Tibial artery (tissue), 4 donors: ENCODE results near the gene SCNM1.
A peak's percentile ranks its signal among the peaks of the same experiment; 100 is the strongest.

Experiments
- DNase-seq, 2 donors: peaks; one replicate each; pipeline ENCODE4 v3.0.0-alpha.2; 2019
- H3K27ac ChIP-seq, 2 donors: fragments of 200-600 bp; sonication (generic) in 1 of 2; 1 replicate in 1 of 2; 2 replicates in 1 of 2; pipeline ENCODE4 v1.5.1; 2018 to 2019; ENCODE audit warnings: mild to moderate bottlenecking in 1 of 2
- H3K27me3 ChIP-seq, 2 donors: fragments of 200-600 bp; sonication (generic) in 1 of 2; one replicate each; pipeline versions ENCODE4 v1.5.1 to v1.6.0; 2016 to 2019
- H3K36me3 ChIP-seq, 3 donors: fragments of 200-600 bp; sonication (generic) in 2 of 3; one replicate each; pipeline ENCODE4 v1.5.1; 2016 to 2019; ENCODE audit warnings: mild to moderate bottlenecking in 2 of 3
- H3K4me1 ChIP-seq, 4 donors: fragments of 200-600 bp; sonication (generic) in 2 of 4; 1 replicate in 3 of 4; 2 replicates in 1 of 4; pipeline ENCODE4 v1.5.1; 2016 to 2019
- H3K4me3 ChIP-seq, 2 donors: fragments of 200-600 bp; sonication (generic) in 1 of 2; 1 replicate in 1 of 2; 2 replicates in 1 of 2; pipeline ENCODE4 v1.5.1; 2018 to 2019; ENCODE audit warnings: mild to moderate bottlenecking in 2 of 2
- H3K9me3 ChIP-seq, 3 donors: fragments of 200-600 bp; sonication (generic) in 1 of 3; one replicate each; pipeline ENCODE4 v1.5.1; 2016 to 2019
- intact Hi-C: fragments of 100-400 bp; cut with DNase I; formaldehyde crosslinking; loops from one replicate; pipeline ENCODE4 v1.15.0; 2023; ENCODE audit warnings: low total_unique reads
- TF ChIP-seq, protein P1 (sequence below), 2 experiments: fragments of 200-600 bp in 1 of 2; fragments of 450-650 bp in 1 of 2; IDR thresholded peaks; one replicate each; pipeline ENCODE4 v1.5.1; 2017 to 2019; ENCODE audit warnings: antibody characterized with exemption in 2 of 2, mild to moderate bottlenecking in 1 of 2, moderate library complexity in 1 of 2

The SCNM1 gene

DNA sequence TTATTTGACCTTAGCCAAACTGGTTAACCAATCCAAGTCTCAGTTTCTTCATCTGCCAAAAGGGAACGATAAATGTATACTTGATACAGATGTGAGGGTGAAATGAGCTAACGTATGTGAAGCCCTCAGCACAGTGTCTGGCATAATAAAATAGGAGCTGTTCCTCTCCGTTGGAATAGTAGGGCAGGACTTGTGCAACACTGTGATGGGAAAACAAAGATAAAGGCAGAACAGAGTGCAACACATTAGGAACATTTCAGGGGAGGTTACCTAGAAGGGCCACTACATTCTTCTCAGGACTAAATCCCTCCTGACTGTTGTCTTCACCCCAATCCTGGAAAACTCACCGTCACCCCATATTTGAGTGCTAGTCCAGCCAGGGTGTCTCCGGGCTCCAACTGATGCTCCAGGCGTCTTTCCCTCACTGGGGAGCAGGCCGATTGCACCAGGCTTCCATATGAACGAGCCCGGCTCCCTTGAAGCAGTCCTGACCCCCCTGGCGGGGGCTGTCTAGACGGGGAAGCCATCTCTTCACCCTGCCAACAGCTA lies 1.1 kb upstream of the SCNM1 start:
- intact Hi-C loops = no loop called here
- TF ChIP-seq, protein P1, sequence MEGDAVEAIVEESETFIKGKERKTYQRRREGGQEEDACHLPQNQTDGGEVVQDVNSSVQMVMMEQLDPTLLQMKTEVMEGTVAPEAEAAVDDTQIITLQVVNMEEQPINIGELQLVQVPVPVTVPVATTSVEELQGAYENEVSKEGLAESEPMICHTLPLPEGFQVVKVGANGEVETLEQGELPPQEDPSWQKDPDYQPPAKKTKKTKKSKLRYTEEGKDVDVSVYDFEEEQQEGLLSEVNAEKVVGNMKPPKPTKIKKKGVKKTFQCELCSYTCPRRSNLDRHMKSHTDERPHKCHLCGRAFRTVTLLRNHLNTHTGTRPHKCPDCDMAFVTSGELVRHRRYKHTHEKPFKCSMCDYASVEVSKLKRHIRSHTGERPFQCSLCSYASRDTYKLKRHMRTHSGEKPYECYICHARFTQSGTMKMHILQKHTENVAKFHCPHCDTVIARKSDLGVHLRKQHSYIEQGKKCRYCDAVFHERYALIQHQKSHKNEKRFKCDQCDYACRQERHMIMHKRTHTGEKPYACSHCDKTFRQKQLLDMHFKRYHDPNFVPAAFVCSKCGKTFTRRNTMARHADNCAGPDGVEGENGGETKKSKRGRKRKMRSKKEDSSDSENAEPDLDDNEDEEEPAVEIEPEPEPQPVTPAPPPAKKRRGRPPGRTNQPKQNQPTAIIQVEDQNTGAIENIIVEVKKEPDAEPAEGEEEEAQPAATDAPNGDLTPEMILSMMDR (IDR thresholded peaks at IDR 0.05) = peak in 1 of 2 experiments; percentile 1
- Histone ChIP-seq H3K36me3 (peaks cover 11 to 53% (median 36%) of the 10 kb centered on the region in 3 donors), H3K27ac (peak overlapping the region; percentile 92 to 96), H3K4me1 (peaks cover 0 to 40% (median 17%) of the 10 kb centered on the region in 4 donors), H3K4me3 (peak overlapping the region; percentile 67 to 76), H3K9me3 (no peaks in the 10 kb centered on the region), H3K27me3 (no peaks in the 10 kb centered on the region)
- DNase-seq = peak in 1 of 2 donors; percentile 83

DNA sequence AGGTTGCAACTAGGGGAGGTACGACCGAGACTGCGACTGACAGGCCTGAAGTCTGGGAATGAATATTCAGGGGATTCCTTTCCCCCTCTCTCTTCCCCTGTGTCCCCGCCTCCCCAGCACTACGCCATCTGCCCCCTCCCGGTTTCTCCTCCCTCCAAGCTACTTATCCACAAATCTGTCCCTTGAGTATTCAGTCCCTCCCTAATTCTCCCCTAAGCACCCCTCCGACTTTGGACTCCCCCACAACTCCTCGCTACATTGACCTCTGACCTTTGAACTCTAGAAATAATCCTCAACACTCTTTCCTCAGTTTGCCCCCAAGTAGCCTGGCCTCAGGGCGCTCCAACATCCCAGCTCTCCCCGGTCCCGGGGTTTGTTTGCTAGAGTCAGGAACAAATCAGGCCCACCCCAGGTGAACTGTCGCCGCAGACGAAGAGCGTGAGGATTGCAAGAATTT lies 635 bp upstream of the SCNM1 start:
- intact Hi-C loops = no loop called here
- TF ChIP-seq, protein P1 (IDR thresholded peaks at IDR 0.05) = no peak
- DNase-seq = peak in 1 of 2 donors; percentile 78
- Histone ChIP-seq H3K27ac (peak overlapping the region; percentile 92 to 96), H3K36me3 (peaks cover 14 to 53% (median 36%) of the 10 kb centered on the region in 3 donors), H3K4me3 (peak overlapping the region; percentile 67 to 76), H3K9me3 (no peaks in the 10 kb centered on the region), H3K4me1 (peaks cover 0 to 39% (median 17%) of the 10 kb centered on the region in 4 donors), H3K27me3 (no peaks in the 10 kb centered on the region)

DNA sequence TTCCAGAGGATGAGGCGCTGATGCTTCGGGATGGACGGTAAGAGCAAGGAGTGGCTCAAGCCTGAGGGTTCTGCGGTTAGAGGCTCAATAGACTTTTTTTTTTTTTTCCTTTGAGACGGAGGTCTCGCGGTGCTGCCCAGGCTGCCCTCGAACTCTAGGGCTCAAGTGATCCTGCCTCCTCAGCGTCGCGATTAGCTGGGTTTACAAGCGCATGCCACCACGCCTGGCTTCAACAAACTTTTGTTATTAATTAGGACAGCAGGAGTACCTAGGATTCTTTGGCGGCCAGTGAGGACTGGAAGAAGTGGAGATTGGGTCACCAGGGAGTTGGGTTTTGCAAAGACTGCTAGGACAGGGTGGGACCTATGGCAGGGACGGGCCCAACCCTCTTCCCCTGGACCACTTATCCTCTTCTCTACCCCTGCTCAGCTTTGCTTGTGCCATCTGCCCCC lies 587 bp downstream of the SCNM1 start:
- no peak for DNase-seq
- peak overlapping the region; percentile 67 to 76 for H3K4me3 ChIP-seq
- intact Hi-C loops = no loop called here
- TF ChIP-seq, protein P1 (IDR thresholded peaks at IDR 0.05) = no peak
- peak overlapping the region; percentile 92 to 96 for H3K27ac ChIP-seq
- peaks cover 17 to 53% (median 33%) of the 10 kb centered on the region in 3 donors for H3K36me3 ChIP-seq
- H3K4me1 ChIP-seq = peaks cover 0 to 31% (median 17%) of the 10 kb centered on the region in 4 donors
- H3K9me3 ChIP-seq = no peaks in the 10 kb centered on the region
- H3K27me3 ChIP-seq = no peaks in the 10 kb centered on the region

DNA sequence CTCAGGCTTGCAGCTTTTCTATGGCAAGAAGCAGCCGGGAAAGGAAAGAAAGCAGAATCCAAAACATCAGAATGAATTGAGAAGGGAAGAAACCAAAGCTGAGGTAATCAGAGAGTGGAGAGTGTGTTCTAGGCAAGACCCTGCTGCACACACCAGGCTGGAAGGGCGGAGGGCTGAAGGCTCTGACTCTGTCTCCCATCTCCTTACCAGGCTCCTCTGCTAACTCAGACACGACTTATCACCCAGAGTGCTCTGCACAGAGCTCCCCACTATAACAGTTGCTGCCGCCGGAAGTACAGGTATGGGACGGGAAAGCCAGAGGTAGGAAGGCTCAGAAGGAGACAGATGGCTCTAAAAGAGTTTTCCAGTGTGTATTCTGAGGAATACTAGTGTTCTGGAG lies 1.2 kb downstream of the SCNM1 start:
- Histone ChIP-seq H3K4me3 (peak overlapping the region; percentile 67 to 76), H3K4me1 (peaks cover 0 to 31% (median 17%) of the 10 kb centered on the region in 4 donors), H3K9me3 (no peaks in the 10 kb centered on the region), H3K36me3 (peaks cover 17 to 47% (median 30%) of the 10 kb centered on the region in 3 donors), H3K27me3 (no peaks in the 10 kb centered on the region), H3K27ac (peak overlapping the region; percentile 92 to 96)
- TF ChIP-seq, protein P1 (IDR thresholded peaks at IDR 0.05) = no peak
- intact Hi-C loops = no loop called here
- DNase-seq = no peak

DNA sequence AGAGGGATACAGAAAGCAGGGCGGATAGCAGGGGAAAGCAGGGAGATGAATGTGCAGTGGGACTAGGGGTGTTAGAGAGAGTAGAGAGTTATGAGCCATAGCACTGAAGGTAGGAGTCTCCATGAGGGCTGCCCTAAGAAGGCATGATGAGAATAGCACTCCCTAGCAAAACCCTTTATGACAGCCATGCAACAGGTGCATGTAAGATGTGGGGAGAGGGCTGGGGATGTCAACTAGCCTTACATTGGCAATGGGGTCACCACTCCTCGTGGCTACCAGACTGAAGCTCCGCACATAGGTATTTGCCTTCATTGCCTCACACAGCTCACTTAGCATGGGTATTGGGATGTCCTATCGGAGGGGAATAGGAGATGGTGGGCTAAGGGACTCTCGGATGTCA lies 5.2 kb downstream of the SCNM1 start:
- intact Hi-C loops = no loop called here
- peaks cover 30 to 80% (median 51%) of the 10 kb centered on the region in 3 donors for H3K36me3 ChIP-seq

More for the DNA sequence above, 5.2 kb downstream of the SCNM1 start:
- H3K9me3 ChIP-seq = no peaks in the 10 kb centered on the region
- TF ChIP-seq, protein P1 (IDR thresholded peaks at IDR 0.05) = no peak
- no peak for DNase-seq
- no peak overlapping the region for H3K4me3 ChIP-seq
- H3K27ac ChIP-seq = no peak overlapping the region
- H3K27me3 ChIP-seq = no peaks in the 10 kb centered on the region
- H3K4me1 ChIP-seq = peaks cover 0 to 11% (median 9%) of the 10 kb centered on the region in 4 donors
